DMS114 treated with DMSO at 0.1 percent for 48 hours (cell line): ENCODE data around the gene ABRACL.

ENCODE experiments used
- DNase-seq: peaks from one replicate; lab custom pipeline; 2025; ENCODE audit not compliant: unreplicated experiment; lab: John Stamatoyannopoulos, UW

Gene ABRACL

GRCh38 chr6:139051396-139052060 lies 23.0 kb downstream of the ABRACL start:
- DNase-seq, result no peak

GRCh38 chr6:139053382-139053781 lies 24.8 kb downstream of the ABRACL start:
- DNase-seq, result no peak

- no peak for DNase-seq
Observed at GRCh38 chr6:139054001-139054400, 25.5 kb downstream of the ABRACL start.

DNA sequence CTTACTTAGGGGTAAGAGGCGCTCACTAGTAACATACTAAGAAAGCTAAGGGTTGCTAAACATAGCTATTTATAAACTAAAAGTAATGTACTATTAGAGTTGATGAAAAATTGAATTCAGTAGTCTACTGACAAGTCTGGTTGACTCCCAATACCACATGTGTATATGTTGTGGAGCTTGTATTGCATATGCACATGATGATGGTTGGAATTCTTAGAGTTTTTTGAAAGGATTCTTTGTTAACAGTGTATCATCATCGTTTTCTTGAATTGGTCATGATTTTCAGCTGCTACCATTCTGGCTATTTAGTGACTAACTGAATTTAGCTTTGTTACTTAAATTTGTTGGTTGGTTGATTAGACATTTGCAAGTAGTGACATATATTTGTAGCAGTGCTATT lies 27.2 kb downstream of the ABRACL start:
- no peak for DNase-seq

- no peak for DNase-seq
Observed at GRCh38 chr6:139058029-139058428, 29.5 kb downstream of the ABRACL start.

GRCh38 chr6:139060332-139060731 lies 31.8 kb downstream of the ABRACL start:
- DNase-seq, result no peak

GRCh38 chr6:139062932-139063646 lies 34.5 kb downstream of the ABRACL start:
- no peak for DNase-seq

- DNase-seq, result no peak
Observed at GRCh38 chr6:139064981-139065665, 36.6 kb downstream of the ABRACL start.

DNA sequence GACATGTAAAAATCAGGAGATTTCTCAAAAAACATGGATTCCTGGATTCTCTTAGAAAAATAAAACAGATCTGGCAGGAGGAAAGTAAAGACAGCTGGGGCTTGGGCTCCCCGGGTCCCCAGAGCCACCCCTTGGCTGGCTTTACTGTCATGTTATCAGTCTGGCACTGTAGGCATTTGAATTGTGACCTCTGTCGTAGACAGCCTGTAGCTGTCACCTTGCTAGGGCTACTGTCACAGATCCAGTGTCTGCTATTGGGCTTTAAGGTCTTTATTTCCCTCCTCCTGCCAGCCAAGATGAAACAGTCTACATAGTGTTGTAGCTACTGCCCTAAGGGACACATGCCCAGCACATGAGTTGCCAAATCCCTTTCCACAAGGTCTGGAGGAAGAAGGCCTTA lies 37.5 kb downstream of the ABRACL start:
- DNase-seq, result no peak

- no peak for DNase-seq
Observed at GRCh38 chr6:139068846-139069245, 40.3 kb downstream of the ABRACL start.

- DNase-seq, result no peak
Observed at GRCh38 chr6:139073118-139073517, 44.6 kb downstream of the ABRACL start.

DNA sequence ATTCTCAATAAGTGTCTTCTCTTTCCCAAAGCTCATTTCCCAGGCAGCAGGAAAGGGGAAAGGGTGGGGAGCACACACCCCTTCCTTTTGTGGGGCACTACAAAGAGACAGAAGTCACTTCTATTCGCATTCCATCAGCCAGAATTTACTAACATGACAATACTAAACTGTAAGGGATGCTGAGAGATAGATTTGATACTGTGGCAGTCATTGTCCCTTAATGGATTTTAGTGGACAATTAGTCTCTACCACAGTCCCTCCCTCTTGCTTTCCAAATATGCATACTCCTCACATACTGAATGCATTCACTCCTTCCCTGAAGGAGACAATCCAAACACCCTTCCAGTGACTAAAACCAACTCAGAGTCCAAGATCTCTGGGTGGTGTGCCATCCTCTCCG lies 50.5 kb downstream of the ABRACL start:
- no peak for DNase-seq

- DNase-seq, result no peak
Observed at GRCh38 chr6:139080255-139080920, 51.8 kb downstream of the ABRACL start.

GRCh38 chr6:139081471-139081870 lies 52.9 kb downstream of the ABRACL start:
- DNase-seq, result no peak

DNA sequence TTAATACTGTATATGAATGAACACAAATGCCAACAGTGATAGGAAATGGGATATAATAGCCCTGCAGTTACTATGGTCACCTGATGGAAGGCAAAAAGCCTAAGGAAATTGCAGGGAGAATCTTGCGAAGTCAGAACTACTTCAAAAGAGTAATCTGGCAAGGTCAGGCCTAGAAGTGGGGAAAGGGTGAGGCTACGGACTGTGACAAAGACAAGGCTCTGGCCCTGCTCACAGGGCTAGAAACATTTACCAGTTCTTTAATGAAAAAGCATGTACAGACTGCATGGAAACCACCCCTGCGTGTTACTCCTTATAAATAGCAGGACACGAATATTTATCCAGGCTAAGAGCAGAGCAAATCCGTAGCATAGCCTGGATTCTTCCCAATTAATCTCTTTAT lies 53.8 kb downstream of the ABRACL start:
- no peak for DNase-seq

DNA sequence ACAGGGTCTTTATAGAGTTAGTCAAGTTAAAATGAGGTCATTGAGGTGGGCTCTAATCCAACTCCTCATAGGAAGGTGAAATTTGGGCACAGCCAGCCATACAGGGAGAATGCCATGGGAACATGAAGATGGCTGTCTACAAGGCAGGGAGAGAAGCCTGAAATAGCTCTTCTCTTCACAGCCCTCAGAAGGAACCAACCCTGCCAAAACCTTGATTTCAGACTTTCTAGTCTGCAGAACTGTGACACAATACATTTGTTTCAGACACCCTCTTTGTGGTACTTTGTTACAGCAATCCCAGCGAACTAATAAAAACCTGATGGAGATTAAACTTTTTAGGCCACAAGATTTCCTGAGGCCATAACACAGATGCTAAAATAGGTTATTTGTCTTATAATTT lies 63.3 kb downstream of the ABRACL start:
- DNase-seq, result no peak
